ENCODE results near the gene CLEC14A. TPM values are rescaled to one million over a fixed set of nuclear protein-coding genes. Genes with fewer than 3 reads are reported as not detected.

CLEC14A gene
- total RNA-seq, 1 experiment from 2014 or later = not detected

- Histone ChIP-seq H3K36me3 (ENCODE audit: insufficient read depth, low read length, poor library complexity, severe bottlenecking) (no peaks in the 10 kb centered on the region), H3K9me3 (ENCODE audit: low read depth, low read length, poor library complexity, severe bottlenecking) (no peaks in the 10 kb centered on the region), H3K4me1 (ENCODE audit: insufficient read depth, low read length, poor library complexity, severe bottlenecking) (no peaks in the 10 kb centered on the region), H3K4me3 (ENCODE audit: low read depth, low read length, poor library complexity, severe bottlenecking) (no peak overlapping the region), H3K27me3 (replicated peaks; ENCODE audit: insufficient read depth, low read depth, low read length, poor library complexity) (no peaks in the 10 kb centered on the region), H3K27ac (ENCODE audit: low read depth, low read length, poor library complexity, severe bottlenecking) (no peak overlapping the region)
- intact Hi-C loops (cut with micrococcal nuclease; ENCODE audit: unreplicated experiment) = no loop called here
- DNase-seq (ENCODE audit: low spot score) = no peak
- BruUV-seq (replicated peaks) = no TSS peak
- ChIA-PET CTCF (no interaction called here), POLR2A (ENCODE audit: low non-redundant PET) (no interaction called here)
- TF ChIP-seq EZH2 (IDR thresholded peaks at IDR 0.05; ENCODE audit: borderline replicate concordance, low read depth, low read length, poor library complexity, severe bottlenecking) = no peak
- TF ChIP-seq CTCF (conservative IDR thresholded peaks at IDR 0.05; ENCODE audit: low read depth, low read length) = no peak
Observed at GRCh38 chr14:38256533-38256840, 594 bp upstream of the CLEC14A start.

GRCh38 chr14:38255408-38255672, 553 bp downstream of the CLEC14A start:
- intact Hi-C loops (cut with micrococcal nuclease; ENCODE audit: unreplicated experiment) = no loop called here
- no peaks in the 10 kb centered on the region for H3K27me3 ChIP-seq (replicated peaks; ENCODE audit: insufficient read depth, low read depth, low read length, poor library complexity)
- no peaks in the 10 kb centered on the region for H3K36me3 ChIP-seq (ENCODE audit: insufficient read depth, low read length, poor library complexity, severe bottlenecking)
- DNase-seq (ENCODE audit: low spot score) = no peak
- H3K9me3 ChIP-seq (ENCODE audit: low read depth, low read length, poor library complexity, severe bottlenecking) = no peaks in the 10 kb centered on the region
- BruUV-seq (replicated peaks) = no TSS peak
- POLR2A ChIA-PET (ENCODE audit: low non-redundant PET) = no interaction called here
- no peak overlapping the region for H3K4me3 ChIP-seq (ENCODE audit: low read depth, low read length, poor library complexity, severe bottlenecking)
- H3K27ac ChIP-seq (ENCODE audit: low read depth, low read length, poor library complexity, severe bottlenecking) = no peak overlapping the region
- TF ChIP-seq EZH2 (IDR thresholded peaks at IDR 0.05; ENCODE audit: borderline replicate concordance, low read depth, low read length, poor library complexity, severe bottlenecking) (no peak), CTCF (conservative IDR thresholded peaks at IDR 0.05; ENCODE audit: low read depth, low read length) (no peak)
- CTCF ChIA-PET = no interaction called here
- no peaks in the 10 kb centered on the region for H3K4me1 ChIP-seq (ENCODE audit: insufficient read depth, low read length, poor library complexity, severe bottlenecking)

GRCh38 chr14:38254571-38255407, 1.1 kb downstream of the CLEC14A start:
- Histone ChIP-seq H3K9me3 (ENCODE audit: low read depth, low read length, poor library complexity, severe bottlenecking) (no peaks in the 10 kb centered on the region), H3K27ac (ENCODE audit: low read depth, low read length, poor library complexity, severe bottlenecking) (no peak overlapping the region), H3K4me1 (ENCODE audit: insufficient read depth, low read length, poor library complexity, severe bottlenecking) (no peaks in the 10 kb centered on the region), H3K27me3 (replicated peaks; ENCODE audit: insufficient read depth, low read depth, low read length, poor library complexity) (no peaks in the 10 kb centered on the region), H3K4me3 (ENCODE audit: low read depth, low read length, poor library complexity, severe bottlenecking) (no peak overlapping the region), H3K36me3 (ENCODE audit: insufficient read depth, low read length, poor library complexity, severe bottlenecking) (no peaks in the 10 kb centered on the region)
- POLR2A ChIA-PET (ENCODE audit: low non-redundant PET) = no interaction called here
- no peak for DNase-seq (ENCODE audit: low spot score)
- BruUV-seq (replicated peaks) = no TSS peak
- CTCF ChIA-PET = no interaction called here
- TF ChIP-seq CTCF (conservative IDR thresholded peaks at IDR 0.05; ENCODE audit: low read depth, low read length) (no peak), EZH2 (IDR thresholded peaks at IDR 0.05; ENCODE audit: borderline replicate concordance, low read depth, low read length, poor library complexity, severe bottlenecking) (no peak)
- intact Hi-C loops (cut with micrococcal nuclease; ENCODE audit: unreplicated experiment) = no loop called here
